ENCODE measurements around the gene PRR12. TPM values are rescaled to one million over a fixed set of nuclear protein-coding genes. Genes with fewer than 3 reads are reported as not detected.

PRR12 gene
- total RNA-seq, 1 experiment from 2014 or later = 22.9 TPM

GRCh38 chr19:49566302-49566701, 24.7 kb upstream of the PRR12 start:
- H3K4me3 ChIP-seq (ENCODE audit: low read depth in 2 of 2, low read length in 2 of 2) = no peak overlapping the region
- ATAC-seq (no peak), DNase-seq (ENCODE audit: low read depth, low spot score) (no peak)
- H3K9me3 ChIP-seq (ENCODE audit: control insufficient read depth, insufficient read depth, low read depth, low read length) = no peaks in the 10 kb centered on the region
- no peaks in the 10 kb centered on the region for H3K27me3 ChIP-seq (ENCODE audit: control insufficient read depth, insufficient read depth, low read length)
- POLR2A ChIA-PET = no interaction called here
- intact Hi-C loops (cut with micrococcal nuclease; ENCODE audit: unreplicated experiment) = no loop called here
- H3K27ac ChIP-seq (ENCODE audit: low read length) = no peak overlapping the region
- peaks cover 5% of the 10 kb centered on the region for H3K4me1 ChIP-seq (ENCODE audit: control insufficient read depth, insufficient read depth, low read length)
- in situ Hi-C loops (cut with HindIII; ENCODE audit: low pct_unique_long_range_greater_than_20kb, low sequenced_read_pairs) = no loop called here
- no TSS peak for BruUV-seq (replicated peaks)
- H3K36me3 ChIP-seq (ENCODE audit: control insufficient read depth, insufficient read depth, low read length) = no peaks in the 10 kb centered on the region
- TF ChIP-seq TCF7L2 (IDR thresholded peaks at IDR 0.05; ENCODE audit: low read depth, low read length) = no peak
- TF ChIP-seq, protein P1, sequence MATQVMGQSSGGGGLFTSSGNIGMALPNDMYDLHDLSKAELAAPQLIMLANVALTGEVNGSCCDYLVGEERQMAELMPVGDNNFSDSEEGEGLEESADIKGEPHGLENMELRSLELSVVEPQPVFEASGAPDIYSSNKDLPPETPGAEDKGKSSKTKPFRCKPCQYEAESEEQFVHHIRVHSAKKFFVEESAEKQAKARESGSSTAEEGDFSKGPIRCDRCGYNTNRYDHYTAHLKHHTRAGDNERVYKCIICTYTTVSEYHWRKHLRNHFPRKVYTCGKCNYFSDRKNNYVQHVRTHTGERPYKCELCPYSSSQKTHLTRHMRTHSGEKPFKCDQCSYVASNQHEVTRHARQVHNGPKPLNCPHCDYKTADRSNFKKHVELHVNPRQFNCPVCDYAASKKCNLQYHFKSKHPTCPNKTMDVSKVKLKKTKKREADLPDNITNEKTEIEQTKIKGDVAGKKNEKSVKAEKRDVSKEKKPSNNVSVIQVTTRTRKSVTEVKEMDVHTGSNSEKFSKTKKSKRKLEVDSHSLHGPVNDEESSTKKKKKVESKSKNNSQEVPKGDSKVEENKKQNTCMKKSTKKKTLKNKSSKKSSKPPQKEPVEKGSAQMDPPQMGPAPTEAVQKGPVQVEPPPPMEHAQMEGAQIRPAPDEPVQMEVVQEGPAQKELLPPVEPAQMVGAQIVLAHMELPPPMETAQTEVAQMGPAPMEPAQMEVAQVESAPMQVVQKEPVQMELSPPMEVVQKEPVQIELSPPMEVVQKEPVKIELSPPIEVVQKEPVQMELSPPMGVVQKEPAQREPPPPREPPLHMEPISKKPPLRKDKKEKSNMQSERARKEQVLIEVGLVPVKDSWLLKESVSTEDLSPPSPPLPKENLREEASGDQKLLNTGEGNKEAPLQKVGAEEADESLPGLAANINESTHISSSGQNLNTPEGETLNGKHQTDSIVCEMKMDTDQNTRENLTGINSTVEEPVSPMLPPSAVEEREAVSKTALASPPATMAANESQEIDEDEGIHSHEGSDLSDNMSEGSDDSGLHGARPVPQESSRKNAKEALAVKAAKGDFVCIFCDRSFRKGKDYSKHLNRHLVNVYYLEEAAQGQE (IDR thresholded peaks at IDR 0.05; ENCODE audit: insufficient read depth in 1 of 2, low read depth in 2 of 2, low read length in 1 of 2) = no peak
- TF ChIP-seq, protein P2, sequence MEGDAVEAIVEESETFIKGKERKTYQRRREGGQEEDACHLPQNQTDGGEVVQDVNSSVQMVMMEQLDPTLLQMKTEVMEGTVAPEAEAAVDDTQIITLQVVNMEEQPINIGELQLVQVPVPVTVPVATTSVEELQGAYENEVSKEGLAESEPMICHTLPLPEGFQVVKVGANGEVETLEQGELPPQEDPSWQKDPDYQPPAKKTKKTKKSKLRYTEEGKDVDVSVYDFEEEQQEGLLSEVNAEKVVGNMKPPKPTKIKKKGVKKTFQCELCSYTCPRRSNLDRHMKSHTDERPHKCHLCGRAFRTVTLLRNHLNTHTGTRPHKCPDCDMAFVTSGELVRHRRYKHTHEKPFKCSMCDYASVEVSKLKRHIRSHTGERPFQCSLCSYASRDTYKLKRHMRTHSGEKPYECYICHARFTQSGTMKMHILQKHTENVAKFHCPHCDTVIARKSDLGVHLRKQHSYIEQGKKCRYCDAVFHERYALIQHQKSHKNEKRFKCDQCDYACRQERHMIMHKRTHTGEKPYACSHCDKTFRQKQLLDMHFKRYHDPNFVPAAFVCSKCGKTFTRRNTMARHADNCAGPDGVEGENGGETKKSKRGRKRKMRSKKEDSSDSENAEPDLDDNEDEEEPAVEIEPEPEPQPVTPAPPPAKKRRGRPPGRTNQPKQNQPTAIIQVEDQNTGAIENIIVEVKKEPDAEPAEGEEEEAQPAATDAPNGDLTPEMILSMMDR (IDR thresholded peaks at IDR 0.05) = no peak
- TF ChIP-seq POLR2AphosphoS5 (IDR thresholded peaks at IDR 0.05; ENCODE audit: low read depth, low read length) = no peak
- no peak for TF ChIP-seq SIN3A (IDR thresholded peaks at IDR 0.05; ENCODE audit: borderline replicate concordance, insufficient read depth, low read depth, low read length)
- CTCF ChIA-PET = no interaction called here

GRCh38 chr19:49567861-49568441, 23.0 kb upstream of the PRR12 start:
- CTCF ChIA-PET = no interaction called here
- Histone ChIP-seq H3K9me3 (ENCODE audit: control insufficient read depth, insufficient read depth, low read depth, low read length) (no peaks in the 10 kb centered on the region), H3K36me3 (ENCODE audit: control insufficient read depth, insufficient read depth, low read length) (no peaks in the 10 kb centered on the region), H3K27me3 (ENCODE audit: control insufficient read depth, insufficient read depth, low read length) (no peaks in the 10 kb centered on the region), H3K27ac (ENCODE audit: low read length) (no peak overlapping the region), H3K4me1 (ENCODE audit: control insufficient read depth, insufficient read depth, low read length) (peaks cover 7% of the 10 kb centered on the region), H3K4me3 (ENCODE audit: low read depth in 2 of 2, low read length in 2 of 2) (no peak overlapping the region)
- POLR2A ChIA-PET = no interaction called here
- ATAC-seq = no peak
- intact Hi-C loops (cut with micrococcal nuclease; ENCODE audit: unreplicated experiment) (no loop called here), in situ Hi-C loops (cut with HindIII; ENCODE audit: low pct_unique_long_range_greater_than_20kb, low sequenced_read_pairs) (no loop called here)
- DNase-seq (ENCODE audit: low read depth, low spot score) = no peak
- BruUV-seq (replicated peaks) = no TSS peak
- TF ChIP-seq, protein P1 (IDR thresholded peaks at IDR 0.05; ENCODE audit: insufficient read depth in 1 of 2, low read depth in 2 of 2, low read length in 1 of 2) = no peak
- TF ChIP-seq, protein P2 (IDR thresholded peaks at IDR 0.05) = no peak
- TF ChIP-seq TCF7L2 (IDR thresholded peaks at IDR 0.05; ENCODE audit: low read depth, low read length) = no peak
- no peak for TF ChIP-seq SIN3A (IDR thresholded peaks at IDR 0.05; ENCODE audit: borderline replicate concordance, insufficient read depth, low read depth, low read length)
- TF ChIP-seq POLR2AphosphoS5 (IDR thresholded peaks at IDR 0.05; ENCODE audit: low read depth, low read length) = no peak
